ENCODE data around the gene IL10RB. TPM values are rescaled to one million over a fixed set of nuclear protein-coding genes. Genes with fewer than 3 reads are reported as not detected.

IL10RB gene
- total RNA-seq, 6 experiments from 2014 or later = 10.5 to 24.2 (median 20.3) TPM

GRCh38 chr21:33339918-33340317, 73.8 kb downstream of the IL10RB start:
- peaks cover 0 to 43% (median 9%) of the 10 kb centered on the region in 4 donors for H3K36me3 ChIP-seq
- ATAC-seq (peak in 2 of 4 donors; percentile 12 to 21), DNase-seq (no peak)
- intact Hi-C loops (cut with DNase I) = no loop called here
- H3K9me3 ChIP-seq = no peaks in the 10 kb centered on the region
- TF ChIP-seq CTCF (IDR thresholded peaks at IDR 0.05) = no peak
- TF ChIP-seq POLR2A (IDR thresholded peaks at IDR 0.05) = no peak
- H3K27ac ChIP-seq = no peak overlapping the region
- H3K4me3 ChIP-seq = no peak overlapping the region
- H3K4me1 ChIP-seq = no peaks in the 10 kb centered on the region
- H3K27me3 ChIP-seq = no peaks in the 10 kb centered on the region
- WGBS (ENCODE audit: insufficient coverage, low coverage, low lambda C conversion rate, missing lambda C conversion rate) = 49% methylated on average over 2 of the region's 2 CpGs

- H3K36me3 ChIP-seq = peaks cover 0 to 57% (median 19%) of the 10 kb centered on the region in 4 donors
These were observed 79.6 kb downstream of the IL10RB start for GRCh38 chr21:33345751-33346238.

More at GRCh38 chr21:33345751-33346238, 79.6 kb downstream of the IL10RB start:
- intact Hi-C loops (cut with DNase I) = no loop called here
- Histone ChIP-seq H3K9me3 (no peaks in the 10 kb centered on the region), H3K27me3 (no peaks in the 10 kb centered on the region), H3K27ac (no peak overlapping the region), H3K4me3 (no peak overlapping the region), H3K4me1 (no peaks in the 10 kb centered on the region)
- TF ChIP-seq POLR2A (IDR thresholded peaks at IDR 0.05) (no peak), CTCF (IDR thresholded peaks at IDR 0.05) (no peak)
- ATAC-seq = no peak
- WGBS (ENCODE audit: insufficient coverage, low coverage, low lambda C conversion rate, missing lambda C conversion rate) = 88% methylated on average over 5 of the region's 5 CpGs
- no peak for DNase-seq

Other genes starting within 250 kb of the IL10RB start
- gene OLIG2, start 240.4 kb upstream of the IL10RB start, total RNA-seq = not detected
- gene OLIG1, start 196.2 kb upstream of the IL10RB start, total RNA-seq = not detected
- 10 to 100 TPM; 12.4 to 35.5 (median 16.3) TPM for gene IFNAR2, start 36.4 kb upstream of the IL10RB start, total RNA-seq
- gene IFNAR1, start 58.6 kb downstream of the IL10RB start, total RNA-seq = 10 to 100 TPM; 31.6 to 68.2 (median 48.6) TPM
- 10 to 100 TPM; 16.0 to 39.1 (median 27.8) TPM for gene IFNGR2, start 137.0 kb downstream of the IL10RB start, total RNA-seq
- 10 to 100 TPM; 13.0 to 35.4 (median 20.2) TPM for gene TMEM50B, start 213.6 kb downstream of the IL10RB start, total RNA-seq
- 1 to 10 TPM; 1.7 to 2.7 (median 1.9) TPM for gene DNAJC28, start 225.3 kb downstream of the IL10RB start, total RNA-seq

All from right lobe of liver (tissue), 6 donors.